T-helper 22 cell (primary cell): ENCODE measurements around the gene SLC11A2.

ENCODE experiments used
- DNase-seq: peaks from one replicate; pipeline ENCODE4 v3.0.0-alpha.2; 2020; ENCODE audit warnings: low read depth

SLC11A2 gene

DNA sequence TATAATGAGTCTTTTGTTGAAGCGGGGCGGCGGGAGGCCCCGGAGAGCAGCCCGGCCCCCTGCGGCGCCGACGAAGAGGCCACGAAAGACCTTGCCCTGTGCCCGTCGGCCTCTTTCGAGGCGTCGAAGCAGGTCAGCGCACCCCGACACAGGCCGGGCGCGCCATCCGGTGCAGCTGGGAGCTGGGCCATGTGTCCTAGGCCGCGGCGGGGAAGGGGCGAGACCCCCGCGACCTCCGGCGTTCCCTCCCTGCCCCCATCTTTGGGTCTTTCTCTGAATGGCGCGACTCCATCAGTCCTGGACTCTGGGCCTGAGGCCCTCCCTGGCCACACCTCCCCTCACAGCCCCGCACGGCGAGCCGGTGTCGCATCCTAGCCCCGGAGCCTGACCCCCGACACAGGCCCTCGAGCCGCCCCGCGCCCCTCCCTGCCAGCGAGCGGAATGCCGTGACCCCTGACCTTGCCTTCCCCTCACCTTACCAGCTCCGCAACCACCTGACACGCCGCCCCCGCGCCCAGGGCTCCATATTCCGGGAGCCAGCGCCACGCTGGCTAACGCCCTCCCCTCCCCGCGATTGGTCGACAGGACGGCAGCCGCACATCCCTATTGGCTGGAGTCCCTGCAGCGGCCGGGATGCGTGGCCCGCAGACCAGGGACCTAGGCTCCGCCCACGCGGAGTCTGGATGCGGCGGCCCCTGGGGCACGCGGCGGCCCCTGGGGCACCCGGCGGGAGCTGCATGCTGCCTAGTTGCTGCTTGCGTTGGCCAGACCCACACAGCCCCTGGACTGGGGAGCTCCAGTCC lies at the start of gene SLC11A2:
TSS of gene SLC11A2 (minus strand) at position 549 of the 803 bp plus-strand sequence. CDS start 15,656 bp downstream, outside the sequence.
- peak; percentile 89 for DNase-seq

DNA sequence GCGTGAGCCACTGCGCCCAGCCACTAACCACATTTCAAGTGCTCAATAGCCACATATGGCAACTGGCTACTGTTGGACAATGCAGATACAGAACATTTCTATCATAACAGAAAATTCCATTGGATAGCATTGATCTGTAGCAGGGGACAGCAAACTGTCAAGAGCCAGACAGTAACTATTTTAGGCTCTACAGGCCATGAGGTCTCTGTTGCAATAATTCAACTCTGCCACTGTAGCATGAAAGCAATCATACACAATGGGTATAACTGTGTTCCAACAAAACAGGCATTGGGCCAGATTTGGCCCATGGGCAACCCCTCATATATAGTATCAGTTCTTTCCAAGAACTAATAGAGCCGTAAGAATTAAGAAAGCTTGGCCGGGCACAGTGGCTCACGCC lies 49.2 kb upstream of the SLC11A2 start:
- no peak for DNase-seq

DNA sequence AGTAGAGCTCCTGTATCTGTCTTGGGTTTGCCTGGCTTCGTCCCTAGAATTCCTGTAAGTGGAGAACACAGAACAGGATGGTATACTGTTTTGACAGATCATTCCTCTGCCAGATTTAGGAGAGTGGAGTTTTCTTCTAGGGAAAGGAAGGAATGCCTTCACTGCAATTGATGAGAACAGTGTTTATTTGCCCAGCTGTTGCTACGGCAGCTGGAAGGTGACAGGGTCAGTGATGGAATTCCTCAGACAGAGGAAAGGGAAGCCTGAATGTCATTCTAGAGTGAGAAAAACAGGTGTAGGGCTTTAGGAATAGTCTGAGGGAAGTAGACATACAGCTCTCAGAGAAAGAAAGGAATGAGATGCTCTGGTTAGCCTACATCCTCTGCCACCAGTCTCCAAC lies 45.5 kb upstream of the SLC11A2 start:
- DNase-seq = no peak

DNA sequence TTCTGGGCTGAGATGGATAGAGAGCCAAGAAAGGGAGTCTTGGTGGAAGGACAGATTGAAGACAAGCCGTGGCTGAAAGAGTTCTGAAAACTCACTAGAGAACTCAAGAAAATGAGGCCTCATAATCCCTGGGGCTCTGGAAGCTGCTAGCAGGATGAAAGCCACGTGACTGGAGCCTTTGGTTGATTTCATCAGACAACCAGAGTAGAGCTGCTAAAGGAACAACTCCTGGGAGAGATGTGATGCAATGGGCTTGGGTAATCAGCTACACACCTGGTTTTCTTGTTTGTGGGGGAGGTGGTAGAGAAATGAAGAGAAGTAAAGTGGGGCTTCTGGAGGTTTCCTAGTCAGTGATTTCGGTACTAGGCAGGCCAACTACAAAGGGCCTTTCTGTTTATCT lies 43.8 kb upstream of the SLC11A2 start:
- no peak for DNase-seq

DNA sequence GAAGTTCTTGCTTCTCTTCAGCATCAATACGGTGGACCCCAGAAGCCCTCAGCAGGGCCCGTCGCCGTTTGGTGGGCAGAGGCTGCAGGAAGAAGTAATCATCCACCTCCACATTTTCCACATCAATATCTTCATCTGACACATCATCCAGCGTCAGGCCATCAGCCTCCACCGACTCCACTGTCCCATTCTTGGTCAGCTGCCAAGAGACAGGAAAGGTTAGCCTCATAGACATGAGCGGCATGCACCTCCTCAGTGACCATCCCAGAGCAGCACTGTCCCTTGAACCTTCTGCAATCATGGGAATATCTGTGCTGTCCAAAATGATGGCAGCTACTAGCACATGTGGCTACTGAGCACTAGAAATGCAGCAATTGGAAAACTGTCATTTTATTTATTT lies 41.6 kb upstream of the SLC11A2 start:
- DNase-seq = no peak

DNA sequence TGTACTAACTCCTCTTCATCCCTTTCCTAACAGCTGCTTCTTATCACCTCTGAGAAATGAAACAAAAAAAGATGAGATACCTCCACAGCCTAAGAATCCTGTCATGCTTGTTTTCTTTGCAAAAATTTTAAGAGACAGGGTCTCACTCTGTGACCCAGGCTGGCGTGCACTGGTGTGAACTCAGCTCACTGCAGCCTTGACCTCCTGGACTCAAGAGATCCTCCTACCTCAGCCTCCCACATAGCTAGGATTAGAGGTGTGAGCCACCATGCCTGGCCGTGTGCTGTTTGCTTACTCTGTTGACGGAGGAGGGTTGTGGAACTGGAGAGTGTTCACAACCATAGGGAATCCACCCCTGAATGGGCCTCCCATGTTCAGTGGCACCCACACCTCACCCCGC lies 41.0 kb upstream of the SLC11A2 start:
- no peak for DNase-seq

DNA sequence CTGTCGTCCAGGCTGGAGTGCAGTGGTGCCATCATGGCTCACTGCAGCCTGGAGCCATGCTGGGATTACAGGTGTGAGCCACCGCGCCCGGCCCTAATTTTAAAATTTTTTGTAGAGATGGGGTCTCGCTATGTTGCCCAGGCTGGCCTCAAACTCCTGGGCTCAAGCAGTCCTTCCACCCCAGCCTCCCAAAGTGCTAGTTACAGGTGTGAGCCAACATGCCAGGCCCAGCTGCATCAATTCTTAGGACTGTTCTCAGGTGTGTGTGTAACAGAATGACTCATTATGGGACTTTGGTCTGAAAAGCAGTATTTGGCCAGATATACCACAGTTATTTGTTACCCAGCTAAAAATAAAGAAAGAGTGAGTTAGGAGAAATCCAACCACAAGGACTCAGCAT lies 39.3 kb upstream of the SLC11A2 start:
- no peak for DNase-seq

DNA sequence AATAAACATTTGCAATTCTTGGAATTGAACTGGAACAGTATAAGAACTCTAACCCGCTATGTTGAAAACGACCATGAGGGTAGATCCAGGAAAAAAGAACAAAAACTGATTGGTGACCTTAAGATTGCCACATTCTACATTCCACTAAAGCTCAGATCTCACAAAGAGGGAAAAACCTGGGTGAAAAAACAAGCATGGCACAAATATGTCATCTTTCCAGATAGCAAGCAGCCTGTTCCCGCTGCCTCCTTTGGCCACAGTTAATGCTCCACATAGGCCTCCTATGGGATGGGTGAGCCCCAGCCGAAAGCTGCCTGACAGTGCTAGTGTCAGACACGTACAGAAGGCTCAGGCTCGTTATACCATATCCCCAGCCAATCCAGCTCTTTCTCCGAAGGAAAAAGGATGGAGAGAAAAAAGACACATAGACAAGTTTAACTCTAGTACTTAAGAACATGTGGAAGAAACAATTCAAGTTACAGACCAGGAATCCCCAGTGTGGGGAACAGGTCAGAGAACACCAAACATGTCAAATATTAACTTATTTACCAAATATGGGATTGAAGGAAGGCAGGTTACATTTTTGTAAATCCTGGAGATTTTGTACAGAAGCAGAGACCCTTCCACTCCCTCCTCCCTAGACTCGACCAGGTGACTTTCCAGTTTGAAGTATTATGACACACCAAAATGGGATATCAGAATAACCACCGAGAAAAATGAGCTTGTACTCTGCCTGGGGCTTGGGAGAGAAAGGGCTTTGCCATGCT lies 36.6 kb upstream of the SLC11A2 start:
- no peak for DNase-seq

DNA sequence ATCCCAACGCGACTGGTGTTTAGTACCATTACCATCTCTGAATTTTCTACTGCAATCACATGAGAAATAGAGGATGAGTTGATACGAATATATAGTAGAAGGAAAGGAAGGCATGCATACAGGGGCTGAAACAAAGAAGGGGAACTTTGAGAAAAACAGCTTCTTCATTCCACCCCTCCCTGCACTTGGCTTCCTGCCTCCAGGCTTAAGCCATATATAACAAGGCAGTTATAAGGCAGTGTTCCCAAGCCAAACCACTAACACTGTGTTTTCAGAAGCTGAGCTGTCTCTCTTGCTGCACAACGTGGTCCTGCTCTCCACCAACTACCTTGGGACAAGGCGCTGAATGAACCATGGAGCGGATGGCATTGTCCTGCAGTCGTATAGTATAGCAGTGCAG lies 32.9 kb upstream of the SLC11A2 start:
- DNase-seq = no peak

DNA sequence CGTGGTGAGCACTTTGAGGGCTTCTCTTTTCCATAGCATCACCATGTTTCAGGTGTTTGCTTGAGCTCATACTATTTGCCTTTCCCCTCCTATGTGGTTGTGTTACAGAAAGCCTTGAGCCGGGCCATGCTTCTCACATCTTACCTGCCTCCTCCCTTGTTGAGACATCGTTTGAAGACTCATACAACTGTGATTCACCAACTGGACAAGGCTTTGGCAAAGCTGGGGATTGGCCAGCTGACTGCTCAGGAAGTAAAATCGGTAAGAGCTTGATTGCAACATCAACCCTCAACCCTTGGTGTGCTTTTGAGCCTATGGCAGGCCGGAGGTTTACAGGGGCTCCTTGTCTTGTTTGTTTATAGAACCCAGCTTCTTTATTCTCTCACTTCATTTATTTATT lies 30.1 kb upstream of the SLC11A2 start:
- no peak for DNase-seq

DNA sequence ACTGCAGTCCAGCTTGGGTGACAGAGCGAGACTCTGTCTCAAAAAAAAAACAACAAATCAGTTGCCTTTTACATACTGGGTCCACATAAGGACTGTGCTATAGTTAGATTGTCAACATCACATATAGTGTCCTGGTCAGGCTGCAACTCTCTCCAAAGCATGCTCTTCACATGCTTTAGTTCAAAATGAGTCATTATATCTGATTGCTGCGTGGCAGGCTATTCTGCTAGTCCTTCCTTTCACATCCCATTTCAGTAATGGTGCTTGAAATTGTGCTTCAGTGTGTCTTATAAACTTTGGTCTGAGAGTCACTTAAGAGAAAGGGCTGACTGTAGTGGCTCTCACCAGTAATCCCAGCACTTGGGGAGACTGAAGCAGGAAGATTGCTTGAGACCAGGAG lies 28.9 kb upstream of the SLC11A2 start:
- no peak for DNase-seq

DNA sequence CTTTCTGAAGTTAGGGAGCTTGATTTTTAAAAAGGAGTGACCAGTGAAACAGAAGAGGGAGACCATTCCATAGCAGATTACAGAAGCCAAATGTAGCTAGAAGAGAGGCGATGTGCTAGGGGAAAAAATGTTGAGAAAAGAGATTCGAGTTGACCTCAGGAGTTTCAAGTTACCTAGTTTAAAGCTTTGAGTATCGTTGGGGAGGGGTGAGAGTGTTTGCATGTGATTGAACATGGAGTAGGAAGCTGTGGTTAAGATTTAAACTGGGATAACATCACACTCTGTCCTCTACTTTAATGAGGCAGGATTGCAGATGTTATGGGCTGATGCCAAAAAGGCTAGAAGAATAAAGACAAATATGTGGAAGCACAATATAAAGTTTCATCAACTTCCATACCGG lies 25.6 kb upstream of the SLC11A2 start:
- DNase-seq = no peak

DNA sequence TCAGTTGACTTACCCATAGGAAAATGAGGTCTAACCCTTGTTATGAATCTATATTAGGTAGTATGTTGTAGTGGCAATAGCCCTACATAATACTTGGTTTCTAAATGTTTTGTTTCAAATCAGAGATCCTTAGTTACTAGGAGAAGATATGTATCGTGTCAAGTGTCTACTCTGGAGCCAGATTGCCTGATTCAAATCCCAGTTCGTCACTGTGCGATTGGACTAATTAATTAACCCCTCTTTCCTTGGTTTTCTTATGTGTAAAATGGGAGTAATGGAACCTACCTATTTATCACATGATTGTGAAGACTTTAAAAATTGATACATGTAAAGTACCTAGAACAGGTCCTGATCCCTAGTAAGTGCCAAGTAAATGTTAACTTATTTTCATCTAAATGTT lies 23.3 kb upstream of the SLC11A2 start:
- DNase-seq = no peak

DNA sequence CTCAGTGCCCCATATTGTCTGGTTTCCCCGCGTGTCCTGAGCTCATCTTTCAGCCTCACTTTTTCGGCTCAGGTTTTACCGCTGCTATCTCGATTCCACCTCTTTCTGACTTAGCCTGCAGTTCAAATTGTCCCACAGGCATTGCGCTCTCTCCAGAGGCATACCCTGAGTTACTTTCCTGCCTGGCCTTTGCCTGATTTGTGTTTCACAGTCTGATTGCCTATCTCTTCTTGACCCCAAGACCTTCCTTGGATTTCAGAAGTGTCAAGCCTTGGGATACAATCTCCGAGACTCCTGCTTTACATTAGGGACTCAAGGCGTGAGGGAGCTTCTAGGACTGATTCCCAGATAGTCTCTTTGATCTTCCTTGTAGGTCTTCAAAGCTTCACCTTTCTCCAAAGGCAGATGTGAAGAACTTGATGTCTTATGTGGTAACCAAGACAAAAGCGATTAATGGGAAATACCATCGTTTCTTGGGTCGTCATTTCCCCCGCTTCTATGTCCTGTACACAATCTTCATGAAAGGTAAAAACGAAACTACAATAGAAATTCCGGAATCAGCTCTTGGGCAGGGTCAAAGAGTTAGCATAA lies 22.6 kb upstream of the SLC11A2 start:
- DNase-seq = no peak

DNA sequence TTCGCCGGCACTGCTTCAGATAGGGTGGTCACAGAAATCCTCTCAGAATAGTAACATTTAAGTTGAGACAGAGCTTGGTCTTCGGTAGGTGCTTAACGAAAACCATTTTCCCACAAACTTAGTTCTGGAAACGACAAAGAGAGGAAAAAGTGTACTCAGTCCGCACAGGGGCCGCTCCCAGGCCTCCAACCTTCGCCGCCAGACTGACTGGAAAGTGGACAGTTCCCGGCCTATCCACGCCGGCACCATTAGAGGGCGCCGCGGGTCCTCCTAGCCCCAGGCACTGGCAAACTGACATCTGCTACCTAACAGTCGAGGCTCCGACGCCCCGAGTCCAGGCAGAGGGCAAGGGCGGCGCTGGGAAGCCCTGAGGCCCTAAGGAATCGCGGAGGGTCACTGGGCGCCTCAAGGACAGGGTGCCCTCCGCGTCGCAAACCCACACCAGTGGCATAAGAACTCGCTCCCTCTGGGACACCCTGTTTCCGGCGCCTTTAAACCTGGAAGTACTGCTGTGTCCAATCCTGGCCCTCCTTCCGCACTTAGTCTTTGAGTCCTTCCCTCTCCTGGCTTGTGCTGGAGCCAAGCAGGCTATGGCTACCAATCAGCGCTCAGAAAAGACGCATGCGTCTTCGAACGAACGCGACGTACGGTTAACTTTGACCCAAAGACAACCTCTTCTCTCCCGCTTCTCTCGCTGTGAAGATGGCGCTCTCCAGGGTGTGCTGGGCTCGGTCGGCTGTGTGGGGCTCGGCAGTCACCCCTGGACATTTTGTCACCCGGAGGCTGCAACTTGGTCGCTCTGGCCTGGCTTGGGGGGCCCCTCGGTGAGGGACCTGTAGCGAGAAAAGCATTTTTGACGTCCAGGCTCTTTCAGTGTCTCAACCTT lies 21.7 kb upstream of the SLC11A2 start, which contains the start of gene LETMD1:
TSS of gene LETMD1 (plus strand) at position 673 of the 886 bp plus-strand sequence. CDS start at position 703, 30 bp downstream.
- peak; percentile 91 for DNase-seq

DNA sequence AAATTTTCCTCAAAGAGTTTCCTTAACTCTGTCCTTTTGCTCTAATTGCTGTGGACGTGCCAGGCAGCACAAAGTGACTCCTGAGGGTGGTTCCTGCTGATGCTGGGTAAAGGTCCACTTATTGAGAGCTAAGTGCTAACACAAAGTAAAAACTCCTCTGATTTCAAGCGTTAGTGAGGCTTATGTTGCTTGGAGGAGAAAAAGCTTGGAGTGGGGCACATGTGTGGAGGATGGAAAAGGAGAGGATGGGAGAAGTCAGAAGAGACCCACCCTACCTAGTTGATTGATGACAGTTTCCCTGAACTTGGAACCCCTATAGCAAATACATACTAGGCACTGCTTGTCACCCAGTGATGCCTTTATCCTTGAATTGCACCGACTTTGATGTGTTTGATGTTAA lies 10.1 kb upstream of the SLC11A2 start:
- DNase-seq = no peak

DNA sequence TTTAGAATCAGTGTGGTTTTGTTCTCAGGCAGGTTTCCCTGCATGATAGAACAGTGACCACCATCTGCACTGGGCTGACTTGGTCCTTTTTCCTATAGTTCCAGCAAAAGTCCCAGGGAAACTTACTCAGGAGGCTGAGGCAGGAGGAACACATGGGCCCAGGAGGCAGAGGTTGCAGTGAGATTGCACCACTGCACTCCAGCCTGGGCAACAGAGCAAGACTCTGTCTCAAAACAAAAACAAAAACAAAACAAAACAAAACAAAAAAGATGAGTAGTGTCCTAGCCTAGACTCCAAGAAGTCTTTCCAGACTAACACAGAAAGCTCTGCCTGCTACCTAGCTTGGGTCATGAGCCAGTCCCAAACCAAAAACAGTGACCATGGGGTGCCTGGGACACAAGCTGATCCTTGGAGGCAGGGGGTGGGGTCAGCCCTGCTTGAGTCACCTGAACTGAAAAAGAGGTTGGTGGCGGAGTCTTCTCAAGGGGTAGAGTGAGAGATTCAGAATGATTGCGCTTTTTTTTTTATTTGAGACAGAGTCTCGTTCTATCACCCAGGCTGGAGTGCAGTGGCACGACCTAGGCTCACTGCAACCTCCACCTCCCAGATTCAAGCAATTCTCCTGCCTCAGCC lies 7.4 kb upstream of the SLC11A2 start:
- no peak for DNase-seq

DNA sequence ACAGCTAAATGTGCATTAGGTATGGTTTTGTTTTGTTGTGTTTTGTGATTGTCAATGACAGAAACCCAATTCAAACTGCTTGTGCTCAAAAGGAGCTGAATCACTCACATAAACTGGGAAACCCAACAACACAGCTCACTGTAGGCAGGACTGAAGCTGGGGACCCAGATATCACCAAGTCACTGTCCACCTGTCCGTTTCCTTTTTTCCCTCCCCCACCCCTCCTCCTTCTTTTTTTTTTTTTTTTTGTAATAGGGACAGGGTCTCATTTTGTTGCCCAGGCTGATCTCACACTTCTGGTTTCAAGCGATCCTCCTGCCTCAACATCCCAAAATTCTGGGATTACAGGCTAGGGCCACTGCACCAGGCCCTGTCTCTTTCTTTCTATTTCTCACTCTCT lies 6.9 kb upstream of the SLC11A2 start:
- DNase-seq = no peak

DNA sequence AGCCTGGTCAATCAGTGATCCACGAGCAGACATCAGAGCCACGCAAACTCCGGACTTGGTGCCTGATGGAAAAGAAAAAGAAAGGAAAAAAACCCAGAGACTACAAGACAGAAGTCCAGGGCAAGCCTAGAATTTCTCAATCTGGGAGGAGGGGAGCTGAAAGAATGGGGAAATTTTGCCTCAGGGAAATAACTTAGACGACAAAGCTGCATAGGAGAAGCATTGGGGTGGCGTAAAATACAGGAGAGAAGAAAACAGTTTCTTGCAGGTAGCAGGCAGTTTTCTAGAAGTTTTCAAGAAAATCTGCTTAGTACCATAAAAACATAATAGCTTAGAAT lies 2.6 kb upstream of the SLC11A2 start:
- no peak for DNase-seq

DNA sequence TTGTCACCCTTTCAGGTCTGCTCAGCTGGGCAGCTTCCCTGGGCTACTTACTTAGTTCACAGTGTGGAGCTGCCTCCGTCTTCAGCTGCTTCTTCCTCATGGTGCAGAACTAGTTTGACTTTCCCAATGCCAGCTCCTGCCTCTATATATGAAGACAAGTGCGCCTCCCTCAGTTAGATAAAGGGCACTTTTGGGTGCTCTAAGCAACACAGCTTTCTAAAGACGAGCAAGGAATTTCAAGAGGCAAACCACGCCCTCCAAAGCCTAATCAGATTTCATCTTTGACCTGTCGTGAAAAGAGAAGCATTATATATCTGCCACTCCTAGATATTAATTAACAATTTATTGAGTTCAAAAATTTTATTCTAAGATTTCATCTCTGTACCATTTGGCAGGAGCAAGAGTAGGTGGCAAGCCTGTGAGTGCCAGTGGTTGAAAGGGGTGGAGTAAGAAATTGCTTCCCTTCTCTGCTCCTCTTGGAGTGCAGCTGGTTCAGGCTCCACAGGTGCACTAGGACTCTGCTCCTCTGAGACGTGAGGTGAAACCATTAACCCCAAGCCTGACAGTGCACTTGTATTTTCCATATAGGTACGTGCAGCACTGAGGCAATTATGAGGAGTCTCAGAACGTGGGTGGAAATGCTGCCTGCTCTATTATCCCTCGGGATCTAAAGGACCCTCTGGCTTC lies 2.1 kb upstream of the SLC11A2 start:
- DNase-seq = no peak

DNA sequence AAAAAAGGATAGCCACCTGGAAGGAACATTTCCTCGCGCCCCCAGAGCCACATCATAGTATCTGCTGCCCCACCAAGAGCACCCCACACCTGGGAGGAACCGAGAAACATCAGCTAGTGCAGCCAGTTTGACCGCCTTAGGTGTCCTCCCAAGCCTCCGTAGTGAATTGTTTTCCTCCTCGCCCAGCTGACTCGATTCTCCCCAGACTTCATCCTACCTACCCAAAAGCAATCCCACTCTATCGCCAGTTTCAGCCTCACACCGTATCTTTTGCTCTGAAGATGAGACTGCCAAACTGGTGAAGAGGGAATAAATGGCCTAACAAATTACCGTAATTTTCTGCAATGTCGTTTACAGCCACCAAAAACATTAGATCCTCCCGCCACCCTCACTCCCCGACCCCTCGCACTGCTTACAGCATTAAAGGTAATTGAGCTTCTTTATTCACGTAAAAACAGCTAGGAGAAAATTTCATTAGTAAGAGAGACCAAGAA lies 1.2 kb upstream of the SLC11A2 start:
- DNase-seq = no peak
